GM19324 (cell line): Measurements from ENCODE around the gene RHOB.
"Not testable (repeated sequence)": the region's sequence is repeated elsewhere in the genome, so short reads cannot be mapped to it uniquely, and the experiment has no call there.

Experiments used
- ATAC-seq: cut with Tn5 transposase; IDR thresholded peaks from one replicate; pipeline ENCODE4 v1.9.1; 2021; ENCODE audit warnings: mild to moderate bottlenecking, moderate library complexity; ENCODE audit not compliant: unreplicated experiment, low FRiP score

Gene RHOB

GRCh38 chr2:20451761-20452499 lies 5.1 kb downstream of the RHOB start:
- ATAC-seq: no peak

GRCh38 chr2:20452551-20452950 lies 5.7 kb downstream of the RHOB start:
- ATAC-seq: no peak

GRCh38 chr2:20453087-20453486 lies 6.2 kb downstream of the RHOB start:
- ATAC-seq: no peak

- no peak for ATAC-seq
Observed at GRCh38 chr2:20454036-20454981, 7.4 kb downstream of the RHOB start.

- no peak for ATAC-seq
Observed at GRCh38 chr2:20455076-20455587, 8.3 kb downstream of the RHOB start.

- ATAC-seq: no peak
Observed at GRCh38 chr2:20456116-20456571, 9.3 kb downstream of the RHOB start.

- ATAC-seq: no peak
Observed at GRCh38 chr2:20456636-20457426, 10.0 kb downstream of the RHOB start.

GRCh38 chr2:20457661-20458630 lies 11.1 kb downstream of the RHOB start:
- ATAC-seq: no peak

- not testable (repeated sequence) for ATAC-seq
Observed at GRCh38 chr2:20458737-20459484, 12.0 kb downstream of the RHOB start.

- no peak for ATAC-seq
Observed at GRCh38 chr2:20465716-20466394, 19.0 kb downstream of the RHOB start.

- no peak for ATAC-seq
Observed at GRCh38 chr2:20467789-20468548, 21.1 kb downstream of the RHOB start.

- ATAC-seq: no peak
Observed at GRCh38 chr2:20468549-20469500, 22.0 kb downstream of the RHOB start.

- no peak for ATAC-seq
Observed at GRCh38 chr2:20469595-20469994, 22.7 kb downstream of the RHOB start.

GRCh38 chr2:20470211-20470610 lies 23.3 kb downstream of the RHOB start:
- no peak for ATAC-seq

- no peak for ATAC-seq
Observed at GRCh38 chr2:20471148-20471547, 24.3 kb downstream of the RHOB start.

- no peak for ATAC-seq
Observed at GRCh38 chr2:20471902-20472559, 25.2 kb downstream of the RHOB start.
